ENCODE data around the gene PPP1R18. TPM values are rescaled to one million over a fixed set of nuclear protein-coding genes. Genes with fewer than 3 reads are reported as not detected.
"Not testable (repeated sequence)": the region's sequence is repeated elsewhere in the genome, so short reads cannot be mapped to it uniquely, and the experiment has no call there.

PPP1R18 gene
- total RNA-seq, 1 donor from 2014 or later, result 156 TPM

GRCh38 chr6:30719356-30719755 lies 32.9 kb upstream of the PPP1R18 start:
- no peaks in the 10 kb centered on the region for H3K27me3 Mint-ChIP-seq (ENCODE audit: low read depth, unreplicated experiment)
- H4K20me1 ChIP-seq (ENCODE audit: insufficient read depth, low read length), result peaks cover 29% of the 10 kb centered on the region
- H3K4me2 ChIP-seq (ENCODE audit: low read length), result peak overlapping the region; percentile 89
- peaks cover 34% of the 10 kb centered on the region for H3K4me1 Mint-ChIP-seq (ENCODE audit: low read depth, unreplicated experiment)
- DNase-seq (ENCODE audit: low read depth), result no peak
- H3K36me3 ChIP-seq (ENCODE audit: insufficient read depth, low read length), result peaks cover 17% of the 10 kb centered on the region
- TF ChIP-seq EZH2 (IDR thresholded peaks at IDR 0.05; ENCODE audit: insufficient read depth, low read length) (no peak), CTCF (IDR thresholded peaks at IDR 0.05; ENCODE audit: insufficient read depth, low read depth, low read length) (no peak)
- no peaks in the 10 kb centered on the region for H3K9me3 Mint-ChIP-seq (ENCODE audit: unreplicated experiment)
- no peaks in the 10 kb centered on the region for H3K9me3 ChIP-seq (ENCODE audit: insufficient read depth, low read depth, low read length)
- peak overlapping the region; percentile 97 for H3K4me3 ChIP-seq (ENCODE audit: insufficient read depth, low read depth, low read length)
- no peak for FAIRE-seq
- peak overlapping the region; percentile 4 for H2AFZ ChIP-seq (ENCODE audit: low read depth, low read length)
- H3K27ac Mint-ChIP-seq (ENCODE audit: unreplicated experiment), result peak overlapping the region; percentile 98
- no peaks in the 10 kb centered on the region for H3K27me3 ChIP-seq (ENCODE audit: insufficient read depth, low read length)
- H3K79me2 ChIP-seq (ENCODE audit: insufficient read depth, low read length), result peaks cover 73% of the 10 kb centered on the region
- peak overlapping the region; percentile 100 for H3K4me3 Mint-ChIP-seq (ENCODE audit: unreplicated experiment)
- peaks cover 26% of the 10 kb centered on the region for H3K36me3 Mint-ChIP-seq (ENCODE audit: low read depth, unreplicated experiment)
- H3K9ac ChIP-seq (ENCODE audit: low read length), result peak overlapping the region; percentile 97
- peaks cover 33% of the 10 kb centered on the region for H3K4me1 ChIP-seq (ENCODE audit: insufficient read depth, low read length)
- H3K27ac ChIP-seq (ENCODE audit: low read depth, low read length), result peak overlapping the region; percentile 90

GRCh38 chr6:30717845-30718720 lies 31.6 kb upstream of the PPP1R18 start:
- peaks cover 24% of the 10 kb centered on the region for H3K36me3 Mint-ChIP-seq (ENCODE audit: low read depth, unreplicated experiment)
- H3K27me3 ChIP-seq (ENCODE audit: insufficient read depth, low read length); H3K9me3 Mint-ChIP-seq (ENCODE audit: unreplicated experiment); DNase-seq (ENCODE audit: low read depth); H2AFZ ChIP-seq (ENCODE audit: low read depth, low read length); H3K27me3 Mint-ChIP-seq (ENCODE audit: low read depth, unreplicated experiment); FAIRE-seq; H3K9me3 ChIP-seq (ENCODE audit: insufficient read depth, low read depth, low read length): not testable (repeated sequence)
- peaks cover 61% of the 10 kb centered on the region for H3K79me2 ChIP-seq (ENCODE audit: insufficient read depth, low read length)
- H3K9ac ChIP-seq (ENCODE audit: low read length), result peak overlapping the region; percentile 74
- peak overlapping the region; percentile 47 for H3K4me3 ChIP-seq (ENCODE audit: insufficient read depth, low read depth, low read length)
- peaks cover 22% of the 10 kb centered on the region for H3K4me1 Mint-ChIP-seq (ENCODE audit: low read depth, unreplicated experiment)
- H4K20me1 ChIP-seq (ENCODE audit: insufficient read depth, low read length), result peaks cover 17% of the 10 kb centered on the region
- peak overlapping the region; percentile 90 for H3K27ac ChIP-seq (ENCODE audit: low read depth, low read length)
- H3K4me3 Mint-ChIP-seq (ENCODE audit: unreplicated experiment), result peak overlapping the region; percentile 100
- H3K36me3 ChIP-seq (ENCODE audit: insufficient read depth, low read length), result peaks cover 12% of the 10 kb centered on the region
- H3K27ac Mint-ChIP-seq (ENCODE audit: unreplicated experiment), result peak overlapping the region; percentile 100
- H3K4me2 ChIP-seq (ENCODE audit: low read length), result peak overlapping the region; percentile 89
- H3K4me1 ChIP-seq (ENCODE audit: insufficient read depth, low read length), result peaks cover 23% of the 10 kb centered on the region

- H3K4me3 Mint-ChIP-seq (ENCODE audit: unreplicated experiment), result peak within 1 kb of the TSS; percentile 94
- Histone ChIP-seq H3K9me3 (ENCODE audit: insufficient read depth, low read depth, low read length) (no peaks in the 10 kb centered on the region), H3K4me1 (ENCODE audit: insufficient read depth, low read length) (peaks cover 19% of the 10 kb centered on the region), H3K27ac (ENCODE audit: low read depth, low read length) (peak within 1 kb of the TSS; percentile 90), H3K4me2 (ENCODE audit: low read length) (peak within 1 kb of the TSS; percentile 88), H3K27me3 (ENCODE audit: insufficient read depth, low read length) (no peaks in the 10 kb centered on the region), H2AFZ (ENCODE audit: low read depth, low read length) (peak within 1 kb of the TSS; percentile 67), H3K79me2 (ENCODE audit: insufficient read depth, low read length) (peaks cover 53% of the 10 kb centered on the region), H3K4me3 (ENCODE audit: insufficient read depth, low read depth, low read length) (peak within 1 kb of the TSS; percentile 78), H3K36me3 (ENCODE audit: insufficient read depth, low read length) (peaks cover 15% of the 10 kb centered on the region), H4K20me1 (ENCODE audit: insufficient read depth, low read length) (peaks cover 9% of the 10 kb centered on the region), H3K9ac (ENCODE audit: low read length) (peak within 1 kb of the TSS; percentile 85)
- H3K4me1 Mint-ChIP-seq (ENCODE audit: low read depth, unreplicated experiment), result peaks cover 21% of the 10 kb centered on the region
- FAIRE-seq, result peak; percentile 86
- no peaks in the 10 kb centered on the region for H3K9me3 Mint-ChIP-seq (ENCODE audit: unreplicated experiment)
- peak within 1 kb of the TSS; percentile 100 for H3K27ac Mint-ChIP-seq (ENCODE audit: unreplicated experiment)
- peaks cover 29% of the 10 kb centered on the region for H3K36me3 Mint-ChIP-seq (ENCODE audit: low read depth, unreplicated experiment)
- no peak for TF ChIP-seq EZH2 (IDR thresholded peaks at IDR 0.05; ENCODE audit: insufficient read depth, low read length)
- peak; percentile 13 for TF ChIP-seq CTCF (IDR thresholded peaks at IDR 0.05; ENCODE audit: insufficient read depth, low read depth, low read length)
- peak; percentile 100 for DNase-seq (ENCODE audit: low read depth)
- no peaks in the 10 kb centered on the region for H3K27me3 Mint-ChIP-seq (ENCODE audit: low read depth, unreplicated experiment)
Observed at GRCh38 chr6:30717129-30717844, 30.8 kb upstream of the PPP1R18 start, which contains the start of gene MDC1. Gene MDC1, minus strand, starts transcription at chr6:30717281. Its CDS starts 2,106 bp downstream, at chr6:30715175.

Data from astrocyte (in vitro differentiated cells and primary cell).